A549 treated with DMSO at 1 μM for 4 hours (cell line): ENCODE measurements around the gene CITED2. TPM values are rescaled to one million over a fixed set of nuclear protein-coding genes. Genes with fewer than 3 reads are reported as not detected.

Source experiments
- total RNA-seq: library from RNA; stranded (reverse); fragments of 200-300 nt; extraction: Qiagen RNA extraction; gene quantifications from 5 replicates; pipeline ENCODE4 v1.2.3, GENCODE V29; 2022; ENCODE audit warnings: low read depth

CITED2 gene, protein sequence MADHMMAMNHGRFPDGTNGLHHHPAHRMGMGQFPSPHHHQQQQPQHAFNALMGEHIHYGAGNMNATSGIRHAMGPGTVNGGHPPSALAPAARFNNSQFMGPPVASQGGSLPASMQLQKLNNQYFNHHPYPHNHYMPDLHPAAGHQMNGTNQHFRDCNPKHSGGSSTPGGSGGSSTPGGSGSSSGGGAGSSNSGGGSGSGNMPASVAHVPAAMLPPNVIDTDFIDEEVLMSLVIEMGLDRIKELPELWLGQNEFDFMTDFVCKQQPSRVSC
- 18.0 to 23.5 TPM (median 20.4 TPM) in 5 replicates for total RNA-seq

DNA sequence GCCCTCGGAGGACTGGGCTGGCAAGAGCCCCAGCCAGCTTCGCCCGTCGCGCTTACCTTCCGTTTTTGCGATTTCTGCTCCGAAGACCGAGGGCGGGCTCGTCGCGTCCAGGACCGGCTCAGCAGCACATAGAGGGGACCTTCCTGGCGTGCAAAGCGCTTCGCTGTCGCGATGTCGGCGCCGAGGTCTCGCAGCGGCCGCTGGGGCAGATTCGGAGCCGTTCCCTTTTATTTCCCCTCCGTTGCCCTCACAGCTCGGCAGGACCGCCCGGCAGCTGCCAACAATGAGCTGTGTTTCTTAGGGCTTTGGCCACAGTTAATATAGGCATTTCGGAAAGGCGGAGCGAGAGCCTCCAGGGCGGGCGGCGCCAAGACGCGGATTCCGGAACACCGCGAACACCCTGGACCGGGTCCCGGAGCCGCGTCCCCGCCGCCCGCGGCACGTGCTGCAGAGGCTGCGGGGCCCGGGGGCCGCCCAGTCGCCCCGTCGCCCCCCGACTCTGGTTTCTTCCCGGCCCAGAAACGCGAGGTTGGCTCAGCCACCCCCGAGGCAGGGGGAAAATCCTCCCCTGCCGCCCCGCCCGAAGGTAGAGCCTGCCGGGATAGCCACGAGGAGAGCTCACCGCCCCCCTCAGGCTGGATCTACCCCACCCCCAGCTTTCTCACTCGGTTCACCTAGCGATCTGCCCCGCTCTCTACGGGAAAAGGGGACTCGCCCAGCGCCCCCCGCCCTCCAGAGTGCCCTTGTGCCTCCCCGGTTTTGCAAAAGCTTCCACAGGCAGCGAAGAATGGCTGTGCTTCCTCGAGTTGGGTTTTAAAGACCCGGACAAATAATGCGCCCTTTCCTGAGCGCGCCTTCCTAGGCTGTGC, at the start of gene CITED2:
TSS of gene CITED2 (minus strand) at position 292 of the 869 bp plus-strand sequence. CDS start 704 bp downstream, outside the sequence.

Other genes with a start within 250 kb of the CITED2 start
- gene HECA, start 239.6 kb downstream of the CITED2 start, total RNA-seq: 1.3 to 2.9 TPM (median 2.2 TPM) in 5 replicates
- gene TXLNB, start 82.7 kb downstream of the CITED2 start, total RNA-seq: not detected in 5 replicates